CD4-positive, alpha-beta T cell treated with Interleukin-4 for 1 hour (primary cell): ENCODE results near the gene SFXN4.
A peak's percentile ranks its signal among the peaks of the same experiment; 100 is the strongest.
"Not testable (repeated sequence)": the region's sequence is repeated elsewhere in the genome, so short reads cannot be mapped to it uniquely, and the experiment has no call there.

Experiments
- DNase-seq, 2 donors: peaks; one replicate each; pipeline ENCODE4 v3.0.0-alpha.2; 2020 to 2022

SFXN4 gene

GRCh38 chr10:119190353-119190752, 24.8 kb upstream of the SFXN4 start:
- DNase-seq: no peak

- peak in 1 of 2 donors; percentile 28 for DNase-seq
Observed at GRCh38 chr10:119189811-119190282, 24.3 kb upstream of the SFXN4 start.

- no peak for DNase-seq
Observed at GRCh38 chr10:119183664-119184412, 18.3 kb upstream of the SFXN4 start.

GRCh38 chr10:119180850-119181400, 15.4 kb upstream of the SFXN4 start:
- not testable (repeated sequence) for DNase-seq

- DNase-seq: peak; percentile 90 to 91
Observed at GRCh38 chr10:119178372-119179119, 13.0 kb upstream of the SFXN4 start, which contains the start of gene PRDX3. TSS of gene PRDX3 (minus strand) at chr10:119178812. CDS start at chr10:119178790, 22 bp downstream.

GRCh38 chr10:119177708-119178371, 12.3 kb upstream of the SFXN4 start:
- no peak for DNase-seq

- no peak for DNase-seq
Observed at GRCh38 chr10:119176166-119176565, 10.7 kb upstream of the SFXN4 start.

- DNase-seq: no peak
Observed at GRCh38 chr10:119174109-119174508, 8.6 kb upstream of the SFXN4 start.

GRCh38 chr10:119167041-119167440, 1.5 kb upstream of the SFXN4 start:
- DNase-seq: no peak

GRCh38 chr10:119166564-119166963, 1.1 kb upstream of the SFXN4 start:
- DNase-seq: no peak

- no peak for DNase-seq
Observed at GRCh38 chr10:119166118-119166500, 595 bp upstream of the SFXN4 start.

- no peak for DNase-seq
Observed at GRCh38 chr10:119162452-119163092, 2.9 kb downstream of the SFXN4 start.

GRCh38 chr10:119161680-119162451, 3.6 kb downstream of the SFXN4 start:
- DNase-seq: no peak

GRCh38 chr10:119159332-119159731, 6.2 kb downstream of the SFXN4 start:
- no peak for DNase-seq

- DNase-seq: no peak
Observed at GRCh38 chr10:119153661-119154060, 11.9 kb downstream of the SFXN4 start.

GRCh38 chr10:119153041-119153440, 12.5 kb downstream of the SFXN4 start:
- no peak for DNase-seq

- DNase-seq: not testable (repeated sequence)
Observed at GRCh38 chr10:119151601-119152000, 13.9 kb downstream of the SFXN4 start.

- DNase-seq: no peak
Observed at GRCh38 chr10:119149729-119150128, 15.8 kb downstream of the SFXN4 start.

GRCh38 chr10:119149157-119149556, 16.4 kb downstream of the SFXN4 start:
- no peak for DNase-seq

- DNase-seq: no peak
Observed at GRCh38 chr10:119143657-119144056, 21.9 kb downstream of the SFXN4 start.

GRCh38 chr10:119140603-119141245, 24.8 kb downstream of the SFXN4 start:
- DNase-seq: no peak
